Astrocyte (in vitro differentiated cells and primary cell): Measurements from ENCODE around the gene DIP2C.

Source experiments
- CTCF ChIP-seq: IDR thresholded peaks from 2 replicates; pipeline ENCODE4 v1.5.1; 2011; ENCODE audit warnings: low read depth, mild to moderate bottlenecking, inconsistent platforms, low read length, moderate library complexity; ENCODE audit not compliant: insufficient read depth
- EZH2 ChIP-seq: IDR thresholded peaks from 2 replicates; pipeline ENCODE4 v1.6.1; 2012; ENCODE audit warnings: mild to moderate bottlenecking, low read length, inconsistent platforms; ENCODE audit not compliant: insufficient read depth

GRCh38 chr10:600234-600633 is 89.2 kb downstream of the DIP2C start:
- TF ChIP-seq EZH2 (no peak), CTCF (no peak)
